A673 (cell line): Measurements from ENCODE around the gene PGBD5. TPM values are rescaled to one million over a fixed set of nuclear protein-coding genes. Genes with fewer than 3 reads are reported as not detected.

Experiments
- BruUV-seq: library from RNA; stranded (reverse); fragments of 400-500 nt; replicated peaks from 2 replicates; lab custom pipeline; 2021; lab: Mats Ljungman, UMichigan
- CTCF ChIA-PET: fragments of 300-600 bp; sonication (Branson Sonifier 250); formaldehyde crosslinking; loops from one replicate; lab custom pipeline; 2022; ENCODE audit warnings: antibody characterized with exemption; lab: Charles Lee
- POLR2A ChIA-PET: fragments of 300-600 bp; sonication (Branson Sonifier 250); formaldehyde crosslinking; loops from one replicate; lab custom pipeline; 2022; ENCODE audit warnings: antibody characterized with exemption; ENCODE audit not compliant: low non-redundant PET; lab: Charles Lee
- DNase-seq: peaks from one replicate; pipeline ENCODE4 v3.0.0-alpha.2; 2015; ENCODE audit warnings: low spot score
- H3K27ac ChIP-seq: fragments of 200-600 bp; sonication (generic); 2 replicates; pipeline ENCODE4 v1.5.1; 2016; ENCODE audit warnings: mixed run types, low read depth, mild to moderate bottlenecking, mixed read lengths, antibody characterized with exemption, low read length; ENCODE audit not compliant: poor library complexity, severe bottlenecking
- H3K27me3 ChIP-seq: fragments of 200-600 bp; sonication (generic); replicated peaks from 2 replicates; pipeline ENCODE4 v1.6.1; 2017; ENCODE audit warnings: mixed run types, low read depth, mild to moderate bottlenecking, mixed read lengths, antibody characterized with exemption, low read length; ENCODE audit not compliant: insufficient read depth, poor library complexity
- H3K36me3 ChIP-seq: fragments of 200-600 bp; sonication (generic); 2 replicates; pipeline ENCODE4 v1.6.1; 2016; ENCODE audit warnings: mixed run types, mild to moderate bottlenecking, mixed read lengths, antibody characterized with exemption, low read length; ENCODE audit not compliant: insufficient read depth, poor library complexity, severe bottlenecking
- H3K4me1 ChIP-seq: fragments of 200-600 bp; sonication (generic); 2 replicates; pipeline ENCODE4 v1.6.1; 2017; ENCODE audit warnings: mixed run types, mild to moderate bottlenecking, mixed read lengths, antibody characterized with exemption, low read length; ENCODE audit not compliant: insufficient read depth, poor library complexity, severe bottlenecking
- H3K4me3 ChIP-seq: fragments of 200-600 bp; sonication (generic); 2 replicates; pipeline ENCODE4 v1.5.1; 2016; ENCODE audit warnings: low read depth, mixed run types, mild to moderate bottlenecking, mixed read lengths, low read length; ENCODE audit not compliant: poor library complexity, severe bottlenecking
- H3K9me3 ChIP-seq: fragments of 200-600 bp; sonication (generic); 2 replicates; pipeline ENCODE4 v1.6.1; 2016; ENCODE audit warnings: mixed run types, low read depth, mild to moderate bottlenecking, mixed read lengths, antibody characterized with exemption, low read length; ENCODE audit not compliant: poor library complexity, severe bottlenecking
- CTCF ChIP-seq: fragments of 300-800, 200-600 bp; sonication (generic); conservative IDR thresholded peaks from 2 replicates; pipeline ENCODE4 v1.5.1; 2017; ENCODE audit warnings: low read depth, mild to moderate bottlenecking, antibody characterized with exemption, low read length, moderate library complexity, mixed read lengths
- EZH2 ChIP-seq: fragments of 200-600 bp; sonication (generic); IDR thresholded peaks from 2 replicates; pipeline ENCODE4 v1.6.1; 2017; ENCODE audit warnings: borderline replicate concordance, low read depth, mild to moderate bottlenecking, mixed read lengths, antibody characterized with exemption, low read length; ENCODE audit not compliant: poor library complexity, severe bottlenecking
- intact Hi-C: fragments of 100-400 bp; cut with micrococcal nuclease; formaldehyde crosslinking; loops from one replicate; pipeline ENCODE4 v1.10.0; 2022; ENCODE audit not compliant: unreplicated experiment
- total RNA-seq: library from RNA; stranded (reverse); gene quantifications from 2 replicates; pipeline ENCODE4 v1.2.3, GENCODE V29; 2021

The PGBD5 gene
- total RNA-seq, 1 experiment from 2014 or later = 0.52 TPM

DNA sequence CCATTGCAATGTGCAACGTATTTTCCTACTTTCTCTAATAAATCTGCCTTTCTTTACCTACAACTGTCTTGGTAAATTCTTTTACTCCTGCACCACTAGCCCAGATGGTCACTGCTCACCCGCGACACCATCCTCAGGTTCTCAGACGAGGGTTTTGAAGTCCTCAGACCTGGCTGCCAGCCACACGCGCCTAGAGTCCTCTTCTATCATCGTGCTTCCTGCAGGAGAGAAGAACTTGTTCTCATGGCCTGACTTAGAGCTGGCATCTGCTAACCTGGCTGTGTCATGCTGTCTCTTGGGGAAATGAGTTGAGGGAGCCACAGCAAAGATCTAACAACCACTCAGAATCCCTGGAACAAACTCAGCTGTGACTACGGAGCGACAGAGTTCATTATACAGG is 30.3 kb upstream of the PGBD5 start:
- Histone ChIP-seq H3K36me3 (no peaks in the 10 kb centered on the region), H3K27ac (no peak overlapping the region), H3K4me3 (no peak overlapping the region), H3K4me1 (no peaks in the 10 kb centered on the region), H3K9me3 (no peaks in the 10 kb centered on the region), H3K27me3 (peaks cover 59% of the 10 kb centered on the region)
- TF ChIP-seq CTCF (no peak), EZH2 (no peak)
- no TSS peak for BruUV-seq
- intact Hi-C loops = no loop called here
- CTCF ChIA-PET = no interaction called here
- DNase-seq = no peak
- POLR2A ChIA-PET = no interaction called here

DNA sequence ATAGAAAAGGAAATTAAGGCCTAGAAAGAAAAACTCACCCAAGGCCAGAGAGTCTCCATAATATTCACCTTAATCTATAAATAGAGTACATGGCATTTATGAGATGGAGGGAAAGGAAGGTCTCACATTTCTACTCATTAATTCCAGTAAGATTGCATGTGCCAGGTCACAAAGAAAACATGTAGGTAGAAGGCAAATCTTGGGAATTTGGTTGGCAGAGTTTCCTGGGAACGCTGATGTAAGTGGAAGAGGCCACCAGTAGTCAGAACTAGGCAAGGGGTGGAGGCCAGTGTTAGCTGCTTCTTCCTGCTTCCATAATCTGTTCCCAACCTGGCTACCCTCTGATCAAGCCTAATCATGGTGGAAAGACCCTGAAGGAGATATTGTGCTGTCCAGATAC is 29.2 kb upstream of the PGBD5 start:
- DNase-seq = no peak
- TF ChIP-seq CTCF = no peak
- TF ChIP-seq EZH2 = no peak
- BruUV-seq = no TSS peak
- H3K4me1 ChIP-seq = no peaks in the 10 kb centered on the region
- H3K4me3 ChIP-seq = no peak overlapping the region
- no peaks in the 10 kb centered on the region for H3K9me3 ChIP-seq
- intact Hi-C loops = no loop called here
- POLR2A ChIA-PET = no interaction called here
- H3K27ac ChIP-seq = no peak overlapping the region
- CTCF ChIA-PET = no interaction called here
- H3K27me3 ChIP-seq = peaks cover 47% of the 10 kb centered on the region
- no peaks in the 10 kb centered on the region for H3K36me3 ChIP-seq

GRCh38 chr1:230453377-230453776 is 27.2 kb upstream of the PGBD5 start:
- H3K36me3 ChIP-seq = no peaks in the 10 kb centered on the region
- intact Hi-C loops = no loop called here
- BruUV-seq = no TSS peak
- no peak overlapping the region for H3K27ac ChIP-seq
- no peak for TF ChIP-seq CTCF
- TF ChIP-seq EZH2 = no peak
- H3K9me3 ChIP-seq = no peaks in the 10 kb centered on the region
- CTCF ChIA-PET = no interaction called here
- DNase-seq = no peak
- POLR2A ChIA-PET = no interaction called here
- H3K4me3 ChIP-seq = no peak overlapping the region
- H3K27me3 ChIP-seq = peaks cover 28% of the 10 kb centered on the region
- H3K4me1 ChIP-seq = no peaks in the 10 kb centered on the region
